Mucosa of gallbladder (tissue), 1 donor: ENCODE data around the gene MELTF. TPM values are rescaled to one million over a fixed set of nuclear protein-coding genes. Genes with fewer than 3 reads are reported as not detected.
A peak's percentile ranks its signal among the peaks of the same experiment; 100 is the strongest.
"Not testable (repeated sequence)": the region's sequence is repeated elsewhere in the genome, so short reads cannot be mapped to it uniquely, and the experiment has no call there.

Experiments used
- DNase-seq: peaks from one replicate; pipeline ENCODE4 v3.0.0-alpha.2; 2020; ENCODE audit warnings: low spot score
- total RNA-seq: library from RNA; stranded (reverse); gene quantifications from one replicate; pipeline ENCODE4 v1.2.1, GENCODE V29; 2021
- donor health status: DM: no; HTN: no; CAD: no.

MELTF gene
- 2.8 TPM for total RNA-seq

GRCh38 chr3:197029511-197030167 is at the start of gene MELTF:
Gene MELTF (minus strand): TSS chr3:197029817. CDS start chr3:197029702, 115 bp downstream.
- DNase-seq, result no peak

GRCh38 chr3:197076415-197076814 is 46.8 kb upstream of the MELTF start:
- DNase-seq, result no peak

- no peak for DNase-seq
Measured at GRCh38 chr3:197068077-197068476, 38.5 kb upstream of the MELTF start.

GRCh38 chr3:197064771-197065170 is 35.2 kb upstream of the MELTF start:
- no peak for DNase-seq

- no peak for DNase-seq
Measured at GRCh38 chr3:197062446-197062845, 32.8 kb upstream of the MELTF start.

- not testable (repeated sequence) for DNase-seq
Measured at GRCh38 chr3:197051637-197052036, 22.0 kb upstream of the MELTF start.

GRCh38 chr3:197050511-197050910 is 20.9 kb upstream of the MELTF start:
- no peak for DNase-seq

GRCh38 chr3:197042539-197042938 is 12.9 kb upstream of the MELTF start:
- no peak for DNase-seq

GRCh38 chr3:197041875-197042488 is 12.4 kb upstream of the MELTF start:
- DNase-seq, result no peak

- no peak for DNase-seq
Measured at GRCh38 chr3:197040658-197041057, 11.0 kb upstream of the MELTF start.

- no peak for DNase-seq
Measured at GRCh38 chr3:197038679-197039462, 9.3 kb upstream of the MELTF start.

GRCh38 chr3:197035577-197035976 is 6.0 kb upstream of the MELTF start:
- no peak for DNase-seq

GRCh38 chr3:197034778-197035177 is 5.2 kb upstream of the MELTF start:
- DNase-seq, result not testable (repeated sequence)

- not testable (repeated sequence) for DNase-seq
Measured at GRCh38 chr3:197033764-197034163, 4.1 kb upstream of the MELTF start.

- DNase-seq, result peak; percentile 95
Measured at GRCh38 chr3:197031315-197032285, 2.0 kb upstream of the MELTF start.

- no peak for DNase-seq
Measured at GRCh38 chr3:197030379-197031314, 1.0 kb upstream of the MELTF start.

GRCh38 chr3:197028728-197029510 is 698 bp downstream of the MELTF start:
- no peak for DNase-seq

- no peak for DNase-seq
Measured at GRCh38 chr3:197027896-197028727, 1.5 kb downstream of the MELTF start.
